GM21619 (cell line): ENCODE measurements around the gene NT5DC1.

Source experiments
- ATAC-seq: cut with Tn5 transposase; IDR thresholded peaks from one replicate; pipeline ENCODE4 v1.9.1; 2021; ENCODE audit not compliant: unreplicated experiment

NT5DC1 gene

DNA sequence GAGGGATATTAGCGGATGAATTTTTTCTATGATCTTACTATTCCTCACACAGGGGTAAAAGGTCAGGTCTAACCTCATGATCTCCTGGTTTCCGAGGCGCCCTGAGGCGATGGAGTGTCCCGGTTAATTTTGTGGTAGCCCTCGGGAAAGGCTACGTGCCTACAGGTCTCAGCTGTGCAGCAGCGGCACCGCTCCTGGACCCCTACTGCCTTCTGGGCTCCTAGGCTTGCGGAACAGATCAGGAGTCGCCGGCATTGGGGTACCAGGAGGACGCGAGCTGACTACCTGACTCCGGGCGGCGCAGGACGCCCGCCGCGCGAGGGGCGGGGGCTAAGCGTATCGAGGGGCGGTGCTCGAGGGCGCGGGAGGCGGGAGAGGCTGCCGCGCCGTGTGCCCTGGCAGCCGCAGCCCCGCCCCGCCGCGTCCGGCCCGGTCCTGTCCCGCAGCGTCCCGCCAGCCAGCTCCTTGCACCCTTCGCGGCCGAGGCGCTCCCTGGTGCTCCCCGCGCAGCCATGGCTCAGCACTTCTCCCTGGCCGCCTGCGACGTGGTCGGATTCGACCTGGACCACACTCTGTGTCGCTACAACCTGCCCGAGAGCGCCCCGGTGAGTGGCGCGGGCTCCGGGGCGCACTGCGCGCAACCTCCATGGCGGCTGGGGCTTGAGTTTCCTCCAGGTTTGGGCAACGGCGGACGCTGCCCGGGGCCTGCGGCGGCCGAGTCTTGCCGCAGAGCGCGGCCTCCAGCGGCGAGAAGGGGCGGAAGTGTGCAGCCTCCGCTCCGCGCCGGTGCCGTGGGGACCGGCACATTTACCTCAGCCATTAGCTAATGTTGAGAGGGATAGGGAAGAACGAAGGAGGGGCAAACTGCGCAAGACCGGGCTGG, at the start of gene NT5DC1:
TSS of gene NT5DC1 (plus strand) at position 435 of the 883 bp plus-strand sequence. CDS start at position 513, 78 bp downstream.
- peak; percentile 81 for ATAC-seq

GRCh38 chr6:116051244-116051643, 49.4 kb upstream of the NT5DC1 start:
- no peak for ATAC-seq

DNA sequence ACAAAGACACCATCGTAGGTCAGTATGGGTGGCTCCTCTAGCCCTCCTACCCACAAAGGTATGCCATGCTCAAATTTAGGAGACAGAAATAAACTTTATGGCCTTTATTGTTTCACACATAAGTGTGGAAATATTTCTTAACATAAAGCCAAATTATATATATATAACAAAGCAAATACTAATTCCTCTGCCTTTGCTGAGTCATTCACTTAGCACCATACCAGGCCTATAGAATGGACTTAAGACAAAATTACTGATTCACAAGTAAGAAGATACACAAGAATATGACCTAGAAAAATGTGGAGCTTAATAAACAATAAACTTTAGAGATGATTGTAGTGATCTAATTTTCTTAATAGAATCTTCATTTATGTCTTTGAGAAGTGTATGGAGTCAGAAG, 45.1 kb upstream of the NT5DC1 start:
- no peak for ATAC-seq

DNA sequence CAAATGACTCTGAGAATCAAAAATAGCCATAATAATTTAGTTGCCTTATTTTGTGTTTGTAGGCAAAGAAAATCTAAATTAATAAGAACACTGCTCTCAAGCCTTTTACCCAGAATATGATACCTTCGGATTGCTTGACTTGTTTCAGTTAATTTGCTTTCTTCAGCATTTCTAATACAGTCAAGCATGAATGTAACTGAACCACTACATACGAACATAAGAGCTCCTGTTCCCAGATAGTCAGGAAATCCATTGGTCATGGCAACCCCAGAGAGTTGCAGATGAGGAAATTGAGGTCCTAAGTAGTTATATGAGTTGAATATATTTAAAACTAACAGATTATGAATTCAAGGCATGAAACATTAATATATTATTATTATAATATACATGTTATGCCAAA, 42.9 kb upstream of the NT5DC1 start:
- no peak for ATAC-seq

DNA sequence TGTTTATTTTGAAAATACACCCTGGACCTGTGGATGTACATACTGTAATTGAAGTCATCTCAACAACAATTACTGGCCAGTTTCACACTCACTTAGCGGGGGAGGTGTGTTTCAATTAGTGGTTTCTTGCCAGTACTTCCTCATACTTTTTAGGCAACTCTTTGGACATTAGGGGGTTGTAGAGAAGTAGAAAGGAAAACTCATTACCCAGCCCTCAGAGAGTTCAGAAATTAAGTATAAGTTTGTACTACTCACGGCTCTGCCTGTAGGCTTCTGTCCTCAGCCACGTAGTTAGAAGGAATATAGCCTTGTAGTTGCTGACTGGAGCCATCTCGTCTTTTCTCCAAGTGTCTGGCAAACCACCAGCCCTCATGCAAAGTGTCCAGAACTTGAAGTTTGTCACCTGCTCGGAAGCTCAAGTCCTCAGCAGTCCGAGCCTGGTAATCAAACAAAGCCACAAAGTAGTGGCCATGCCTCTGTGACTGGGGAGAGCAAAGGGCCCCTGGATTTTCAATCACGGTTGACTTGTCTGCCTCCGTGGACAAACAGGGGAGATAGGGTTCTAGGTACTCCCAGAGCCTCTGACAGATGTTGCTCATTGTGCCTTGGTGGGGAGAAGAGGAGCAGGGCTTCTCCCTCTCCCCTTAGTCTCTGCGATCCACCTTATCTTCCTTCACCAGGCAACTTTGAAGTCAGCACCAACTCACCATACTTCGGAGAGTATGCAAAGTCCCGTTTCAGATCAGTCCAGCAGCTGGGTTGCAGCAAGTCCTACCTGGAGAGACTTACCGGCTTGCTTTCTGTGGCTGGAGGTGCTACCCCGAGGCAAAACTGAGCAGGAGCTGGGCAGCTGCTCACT, 40.7 kb upstream of the NT5DC1 start:
- peak; percentile 62 for ATAC-seq

DNA sequence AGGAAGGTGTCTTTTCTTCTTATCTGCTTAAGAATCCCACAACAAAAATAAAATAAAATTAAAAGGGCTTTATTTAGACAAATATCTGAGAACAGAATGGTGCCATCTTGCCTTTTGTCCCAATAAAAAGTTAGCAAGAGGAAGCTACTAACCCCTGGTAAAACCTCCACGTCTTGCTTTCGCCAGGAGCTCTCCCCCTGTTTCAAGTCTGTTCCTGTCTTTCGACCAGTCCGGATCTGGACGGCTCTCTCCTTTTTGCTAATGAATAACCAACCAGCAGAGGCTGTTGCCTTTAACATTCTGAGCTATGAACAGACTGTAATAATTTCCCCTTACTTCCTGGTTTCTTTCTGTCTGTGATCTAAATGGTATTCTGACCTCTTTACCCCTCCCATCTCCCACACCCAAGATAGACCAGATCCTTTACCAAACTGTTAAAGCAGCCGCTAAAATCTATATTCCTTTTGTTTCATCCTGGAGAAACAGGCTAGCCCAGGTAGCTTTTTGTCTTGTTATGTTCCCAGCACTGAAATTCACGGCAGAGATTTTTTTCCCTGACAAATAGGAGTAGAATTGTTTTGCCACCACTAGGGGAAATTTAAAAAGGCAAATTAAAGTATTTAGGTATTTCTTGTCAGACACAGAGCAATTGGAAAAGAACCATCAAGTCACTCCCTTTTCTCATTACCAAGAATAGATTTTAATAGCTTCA, 39.9 kb upstream of the NT5DC1 start, which contains the start of gene FRK:
TSS of gene FRK (minus strand) at position 320 of the 712 bp plus-strand sequence. CDS start 580 bp downstream, outside the sequence.
- ATAC-seq, result peak; percentile 54

GRCh38 chr6:116062496-116062895, 38.2 kb upstream of the NT5DC1 start:
- ATAC-seq, result no peak

- ATAC-seq, result no peak
Observed at GRCh38 chr6:116064666-116065065, 36.0 kb upstream of the NT5DC1 start.

DNA sequence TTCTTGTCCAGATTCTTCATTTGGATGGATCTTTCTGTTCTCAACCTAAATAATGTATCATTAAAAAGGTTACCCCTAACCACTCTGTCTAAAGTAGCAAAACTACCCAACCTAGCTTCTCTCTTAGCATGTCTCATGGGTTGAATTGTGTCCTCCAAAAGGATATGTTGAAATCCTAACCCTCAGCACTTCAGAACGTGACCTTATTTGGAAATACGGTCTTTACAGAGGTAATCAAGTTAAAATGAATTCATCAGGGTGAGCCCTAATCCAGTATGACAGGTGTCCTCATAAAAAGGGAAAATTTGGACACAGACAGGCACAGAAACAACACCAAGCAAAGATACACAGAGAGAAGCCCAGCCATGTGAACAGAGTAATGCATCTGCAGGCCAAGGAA, 33.9 kb upstream of the NT5DC1 start:
- ATAC-seq, result no peak

DNA sequence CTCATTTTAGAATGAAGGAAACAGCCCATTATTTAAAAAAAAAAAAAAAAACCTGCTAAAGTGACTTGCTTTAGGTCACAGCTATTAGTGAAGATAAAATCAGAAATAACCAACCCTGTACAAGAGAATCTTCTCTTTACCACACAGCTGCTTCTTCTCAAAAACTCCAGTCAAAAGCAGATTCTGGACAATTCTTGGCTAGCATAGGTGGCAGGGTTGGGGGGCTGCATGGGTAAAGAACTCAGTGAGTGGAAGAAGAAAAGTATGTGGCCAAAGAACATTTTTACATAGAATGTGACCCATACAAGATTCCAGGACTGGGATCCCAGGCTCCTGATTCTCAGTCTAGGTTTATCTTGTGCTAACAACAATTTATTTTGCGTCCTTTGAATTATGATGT, 30.6 kb upstream of the NT5DC1 start:
- ATAC-seq, result no peak

DNA sequence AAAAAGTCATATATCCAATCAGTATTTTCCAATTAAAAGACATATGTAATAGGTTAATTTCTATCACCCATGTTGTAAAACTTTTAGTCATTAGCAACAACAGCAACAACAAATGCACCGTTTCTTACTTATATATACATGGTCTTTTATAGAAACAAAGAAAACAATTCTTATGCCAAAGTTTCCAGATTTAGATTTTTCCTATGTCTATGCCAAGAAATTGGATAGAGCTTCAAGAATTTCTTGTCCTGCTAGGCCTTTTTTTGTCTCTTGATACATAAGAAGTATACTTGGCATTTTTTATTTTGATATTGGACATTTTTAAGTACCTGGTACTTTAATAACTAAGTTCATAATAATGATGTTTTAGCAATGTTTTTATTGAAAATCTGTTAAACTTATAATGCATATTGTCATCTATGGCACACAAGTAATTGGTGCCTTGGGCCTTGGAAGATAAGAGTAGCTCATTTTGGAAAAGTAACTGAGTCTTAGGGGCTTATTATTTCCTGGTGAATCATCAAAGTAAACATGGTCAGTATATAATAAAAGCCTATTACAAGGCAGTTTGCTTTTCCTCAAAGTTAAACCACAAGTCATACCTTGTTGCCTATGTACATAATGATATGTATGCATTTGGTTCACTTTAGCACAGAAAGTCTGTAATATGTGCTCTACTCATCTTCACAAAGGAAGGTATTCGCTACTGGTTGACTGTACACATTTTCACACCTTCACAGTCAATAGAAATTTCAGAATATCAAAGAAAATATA, 29.9 kb upstream of the NT5DC1 start:
- no peak for ATAC-seq

- no peak for ATAC-seq
Observed at GRCh38 chr6:116072368-116072767, 28.3 kb upstream of the NT5DC1 start.

DNA sequence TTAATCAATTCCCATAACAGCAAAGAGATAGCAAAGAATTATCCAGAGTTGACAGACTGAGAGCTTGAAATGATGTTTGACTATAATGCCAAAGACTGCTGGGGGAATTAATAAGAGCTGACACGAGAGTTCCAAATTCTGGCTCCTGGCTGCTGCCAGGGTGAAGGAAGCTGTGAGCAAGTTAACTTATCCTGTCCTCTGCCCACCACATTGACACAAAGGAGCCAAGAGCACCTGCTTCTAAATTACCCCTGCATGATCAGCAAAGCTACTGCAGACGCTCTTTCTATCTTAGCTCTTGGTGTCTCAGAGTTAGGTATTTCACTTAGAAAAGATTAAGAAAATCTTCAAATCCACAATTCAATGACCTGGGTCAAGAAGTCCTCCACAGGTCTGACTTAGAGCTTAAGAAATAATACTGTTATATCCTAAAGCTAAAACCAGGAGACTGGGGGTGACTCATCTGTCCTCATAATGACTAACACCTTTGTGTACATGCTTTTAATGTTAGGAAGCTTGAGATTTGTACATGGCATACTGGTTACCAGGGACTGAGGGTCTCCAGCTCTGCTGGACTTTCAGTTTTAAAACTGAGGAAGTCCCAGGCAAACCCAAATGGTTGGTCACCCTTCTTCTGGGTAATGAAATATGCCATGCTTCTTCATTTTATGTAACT, 26.8 kb upstream of the NT5DC1 start:
- no peak for ATAC-seq

GRCh38 chr6:116074732-116075390, 25.8 kb upstream of the NT5DC1 start:
- ATAC-seq, result no peak

- no peak for ATAC-seq
Observed at GRCh38 chr6:116078522-116078921, 22.1 kb upstream of the NT5DC1 start.

DNA sequence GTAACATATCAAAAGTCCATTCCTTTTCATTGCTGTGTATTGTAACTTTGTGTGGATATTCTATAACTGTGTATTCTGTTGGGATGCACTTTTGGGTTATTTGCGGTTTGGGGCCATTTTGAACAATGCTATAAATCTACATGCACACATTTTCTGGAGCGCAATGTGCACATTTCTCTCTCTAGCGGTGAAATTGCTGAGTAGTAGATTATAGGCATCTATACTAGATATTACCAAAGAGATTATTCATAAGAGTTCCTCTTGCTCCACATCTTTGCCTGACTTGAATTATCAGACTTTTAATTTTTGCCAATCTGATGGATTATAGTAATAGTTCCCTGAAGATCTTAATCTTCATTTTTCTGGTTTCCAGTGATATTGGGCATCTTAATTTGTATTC, 21.7 kb upstream of the NT5DC1 start:
- ATAC-seq, result no peak

GRCh38 chr6:116083052-116083451, 17.6 kb upstream of the NT5DC1 start:
- ATAC-seq, result no peak

DNA sequence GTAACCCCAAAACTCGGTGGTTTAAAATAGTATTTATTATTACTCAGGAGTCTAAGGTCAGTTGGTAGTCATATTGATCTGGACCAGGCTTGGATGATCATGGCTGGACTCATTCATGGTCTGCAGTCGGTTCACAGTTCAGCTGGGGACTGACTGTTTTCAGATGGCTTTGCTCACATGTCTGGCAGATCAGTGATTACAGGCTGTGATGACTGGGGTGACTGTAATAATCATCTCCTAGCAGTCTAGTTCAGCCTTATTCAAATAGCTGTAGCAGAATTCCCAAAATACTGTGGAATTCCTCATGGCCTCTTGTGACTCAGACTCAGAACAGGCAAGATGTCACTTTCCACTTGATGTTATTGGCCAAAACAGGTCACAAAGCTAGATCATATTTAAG, 16.4 kb upstream of the NT5DC1 start:
- ATAC-seq, result no peak

DNA sequence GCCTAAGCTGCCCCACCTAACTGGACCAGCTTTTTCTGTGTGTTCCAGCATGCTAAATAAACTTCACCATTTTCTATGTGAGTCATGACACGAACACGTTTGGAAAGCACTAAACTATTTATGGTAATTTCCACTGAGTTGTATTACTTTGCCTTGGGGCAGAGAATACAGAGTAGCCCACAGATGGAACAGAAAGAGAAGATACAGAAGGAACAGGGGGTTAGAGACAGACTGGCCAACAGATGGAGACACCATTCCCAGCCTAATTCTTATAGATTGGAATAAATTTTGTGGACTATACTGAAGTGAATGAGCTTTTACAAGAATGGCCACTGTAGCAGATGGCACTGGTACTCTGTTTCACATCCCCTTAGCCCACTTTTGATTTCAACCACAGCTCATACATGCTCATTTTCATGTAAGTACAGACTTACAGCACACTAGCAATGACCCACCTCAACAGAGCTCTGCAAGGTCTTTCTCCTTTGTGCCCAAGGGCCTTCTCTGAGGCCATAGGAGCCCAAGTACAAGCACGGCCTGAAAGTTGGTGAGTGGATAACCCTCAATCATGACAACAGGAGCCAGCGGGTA, 13.1 kb upstream of the NT5DC1 start:
- peak; percentile 96 for ATAC-seq
